ENCODE measurements around the gene PECR. TPM values are rescaled to one million over a fixed set of nuclear protein-coding genes. Genes with fewer than 3 reads are reported as not detected.

PECR gene
- polyA plus RNA-seq (2011; rRNA removed) (5.6 and 9.0 TPM in 2 replicates), polyA minus RNA-seq (2011; rRNA and poly(A)+ RNA removed) (2.3 and 3.6 TPM in 2 replicates)

DNA sequence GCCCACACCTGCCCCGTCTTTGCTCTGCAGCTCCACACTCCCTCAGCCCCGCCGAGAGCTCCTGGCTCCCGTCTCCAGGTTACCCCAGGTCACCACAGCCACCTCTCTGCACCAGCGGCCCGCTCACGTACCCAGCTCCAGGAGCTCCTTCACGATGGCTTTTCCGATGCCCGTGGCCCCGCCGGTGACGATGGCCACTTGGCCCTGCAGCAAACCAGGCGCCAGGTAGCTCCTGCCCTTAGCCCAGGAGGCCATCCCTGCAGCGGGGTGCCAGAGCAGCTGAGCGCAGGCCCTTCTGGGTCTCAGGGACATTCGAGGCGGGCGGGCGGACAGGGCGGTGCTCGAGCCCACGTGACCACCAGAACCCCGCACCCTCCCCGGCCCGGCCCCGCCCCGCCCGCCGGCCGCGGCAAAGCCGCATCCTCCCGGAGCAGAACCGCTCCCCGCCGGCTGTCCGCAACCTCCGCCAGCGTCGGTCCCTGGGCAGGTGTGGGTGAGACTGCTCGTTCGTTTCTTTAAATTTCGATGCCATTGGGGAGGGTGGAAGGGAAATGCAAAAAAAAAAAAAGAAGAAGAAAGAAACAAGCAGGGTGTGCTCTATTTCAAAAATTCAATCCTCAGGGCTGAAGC lies at the start of gene PECR, which contains the start of gene TMEM169:
PECR (minus strand) TSS at position 323 of the 630 bp plus-strand sequence; CDS start at position 255, 68 bp downstream.
TMEM169 (plus strand) TSS at position 433 of the 630 bp plus-strand sequence. CDS start 14,045 bp downstream, outside the sequence.
- no peak for DNase-seq (ENCODE audit: low read depth)
- TF ChIP-seq, protein P1, sequence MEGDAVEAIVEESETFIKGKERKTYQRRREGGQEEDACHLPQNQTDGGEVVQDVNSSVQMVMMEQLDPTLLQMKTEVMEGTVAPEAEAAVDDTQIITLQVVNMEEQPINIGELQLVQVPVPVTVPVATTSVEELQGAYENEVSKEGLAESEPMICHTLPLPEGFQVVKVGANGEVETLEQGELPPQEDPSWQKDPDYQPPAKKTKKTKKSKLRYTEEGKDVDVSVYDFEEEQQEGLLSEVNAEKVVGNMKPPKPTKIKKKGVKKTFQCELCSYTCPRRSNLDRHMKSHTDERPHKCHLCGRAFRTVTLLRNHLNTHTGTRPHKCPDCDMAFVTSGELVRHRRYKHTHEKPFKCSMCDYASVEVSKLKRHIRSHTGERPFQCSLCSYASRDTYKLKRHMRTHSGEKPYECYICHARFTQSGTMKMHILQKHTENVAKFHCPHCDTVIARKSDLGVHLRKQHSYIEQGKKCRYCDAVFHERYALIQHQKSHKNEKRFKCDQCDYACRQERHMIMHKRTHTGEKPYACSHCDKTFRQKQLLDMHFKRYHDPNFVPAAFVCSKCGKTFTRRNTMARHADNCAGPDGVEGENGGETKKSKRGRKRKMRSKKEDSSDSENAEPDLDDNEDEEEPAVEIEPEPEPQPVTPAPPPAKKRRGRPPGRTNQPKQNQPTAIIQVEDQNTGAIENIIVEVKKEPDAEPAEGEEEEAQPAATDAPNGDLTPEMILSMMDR (IDR thresholded peaks at IDR 0.05; ENCODE audit: insufficient read depth, low read depth, low read length): no peak
- no peaks in the 10 kb centered on the region for H3K36me3 ChIP-seq (ENCODE audit: control insufficient read depth, insufficient read depth, low read length)
- CTCF ChIA-PET: interaction anchor here (0.6 to 1.6 kb wide), 2 partner anchors 17 to 49 kb away, joined by 3 to 5 read pairs; no protein-coding TSS in a partner anchor
- POLR2A ChIA-PET: interaction anchor here (0.6 kb wide), 1 partner anchor 255 kb away, joined by 5 read pairs; no protein-coding TSS in a partner anchor
- no peaks in the 10 kb centered on the region for H3K27me3 ChIP-seq (ENCODE audit: control insufficient read depth, insufficient read depth, low read length)
- H3K4me3 ChIP-seq (ENCODE audit: low read depth, low read length): peak within 1 kb of the TSS; percentile 61

DNA sequence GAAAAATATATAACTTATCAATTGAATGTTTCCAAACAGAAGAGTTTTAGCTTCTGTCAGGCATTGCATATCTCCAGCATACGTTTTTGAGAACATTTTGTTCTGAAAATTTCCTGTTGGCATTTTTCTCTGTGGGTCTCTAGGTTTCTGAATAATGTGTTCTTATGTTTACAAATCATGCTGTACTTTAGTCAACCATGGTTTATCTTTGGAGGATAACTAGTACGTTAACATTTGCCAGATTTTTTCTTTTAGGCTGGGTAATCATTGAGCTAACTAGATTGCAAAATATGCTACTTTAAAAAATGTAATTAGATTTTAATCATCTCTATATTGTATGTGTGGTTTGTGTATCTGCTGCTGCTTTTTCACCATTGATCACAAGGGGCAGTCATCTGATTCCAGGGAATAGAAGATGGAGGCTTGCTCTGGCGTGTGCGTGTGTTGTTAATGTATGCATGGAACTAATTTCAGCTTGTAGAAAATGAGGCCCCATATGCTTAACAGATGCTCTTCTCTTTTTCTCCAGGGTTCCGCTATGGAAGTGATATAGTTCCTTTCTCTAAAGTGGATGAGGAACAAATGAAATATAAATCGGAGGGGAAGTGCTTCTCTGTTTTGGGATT lies 48.9 kb upstream of the PECR start:
- TF ChIP-seq, protein P1 (IDR thresholded peaks at IDR 0.05; ENCODE audit: insufficient read depth, low read depth, low read length): peak; percentile 26; the same call in 1 of the 2 replicates
- no peaks in the 10 kb centered on the region for H3K27me3 ChIP-seq (ENCODE audit: control insufficient read depth, insufficient read depth, low read length)
- no peak for DNase-seq (ENCODE audit: low read depth)
- peaks cover 11% of the 10 kb centered on the region for H3K36me3 ChIP-seq (ENCODE audit: control insufficient read depth, insufficient read depth, low read length)
- ChIA-PET POLR2A (no interaction called here), CTCF (interaction anchor here (0.7 to 2.9 kb wide), 3 partner anchors 12 to 18 kb away, joined by 3 to 10 read pairs (median 5); no protein-coding TSS in a partner anchor)
- no peak overlapping the region for H3K4me3 ChIP-seq (ENCODE audit: low read depth, low read length)

DNA sequence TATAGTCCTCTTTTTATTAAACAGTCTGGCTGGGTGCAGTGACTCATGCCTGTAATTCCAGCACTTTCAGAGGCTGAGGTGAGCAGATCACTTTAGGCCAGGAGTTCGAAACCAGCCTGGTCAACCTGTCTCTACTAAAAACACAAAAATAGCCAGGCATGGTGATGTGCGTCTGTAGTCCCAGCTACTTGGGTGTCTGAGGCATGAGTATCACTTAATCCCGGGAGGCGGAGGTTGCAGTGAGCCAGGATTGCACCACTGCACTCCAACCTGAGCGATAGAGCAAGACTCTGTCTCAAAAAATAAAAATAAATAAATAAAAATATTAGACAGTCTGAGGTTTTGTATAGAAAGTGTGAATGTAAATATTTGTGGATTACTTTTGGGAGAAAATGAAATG lies 45.3 kb upstream of the PECR start:
- Histone ChIP-seq H3K27me3 (ENCODE audit: control insufficient read depth, insufficient read depth, low read length) (no peaks in the 10 kb centered on the region), H3K36me3 (ENCODE audit: control insufficient read depth, insufficient read depth, low read length) (peaks cover 10% of the 10 kb centered on the region), H3K4me3 (ENCODE audit: low read depth, low read length) (no peak overlapping the region)
- no peak for DNase-seq (ENCODE audit: low read depth)
- POLR2A ChIA-PET: no interaction called here
- CTCF ChIA-PET: interaction anchor here (0.7 kb wide), 1 partner anchor 33 kb away, joined by 4 read pairs; no protein-coding TSS in a partner anchor
- TF ChIP-seq, protein P1 (IDR thresholded peaks at IDR 0.05; ENCODE audit: insufficient read depth, low read depth, low read length): no peak

DNA sequence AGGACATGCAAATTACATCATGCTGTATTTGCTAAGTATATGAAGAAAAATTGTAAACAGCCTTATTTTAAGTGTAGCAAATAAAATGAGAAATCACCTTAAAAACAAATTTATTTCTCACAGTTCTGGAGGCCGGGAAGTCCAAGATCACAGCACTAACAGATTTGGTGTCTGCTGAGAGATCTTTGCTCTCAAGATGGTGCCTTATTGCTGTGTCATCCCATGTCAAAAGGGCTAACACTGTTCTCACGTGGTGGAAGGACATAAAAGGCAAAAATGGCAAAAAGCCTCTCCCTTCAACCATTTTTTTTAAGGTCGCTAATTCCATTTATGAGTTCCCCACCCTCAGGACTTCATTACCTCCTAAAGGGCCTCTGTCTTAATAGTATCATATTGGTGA lies 39.6 kb upstream of the PECR start:
- ChIA-PET CTCF (interaction anchor here (0.6 kb wide), 1 partner anchor 328 kb away, joined by 3 read pairs; no protein-coding TSS in a partner anchor), POLR2A (no interaction called here)
- no peak for DNase-seq (ENCODE audit: low read depth)
- TF ChIP-seq, protein P1 (IDR thresholded peaks at IDR 0.05; ENCODE audit: insufficient read depth, low read depth, low read length): no peak
- Histone ChIP-seq H3K36me3 (ENCODE audit: control insufficient read depth, insufficient read depth, low read length) (peaks cover 13% of the 10 kb centered on the region), H3K27me3 (ENCODE audit: control insufficient read depth, insufficient read depth, low read length) (no peaks in the 10 kb centered on the region), H3K4me3 (ENCODE audit: low read depth, low read length) (no peak overlapping the region)

DNA sequence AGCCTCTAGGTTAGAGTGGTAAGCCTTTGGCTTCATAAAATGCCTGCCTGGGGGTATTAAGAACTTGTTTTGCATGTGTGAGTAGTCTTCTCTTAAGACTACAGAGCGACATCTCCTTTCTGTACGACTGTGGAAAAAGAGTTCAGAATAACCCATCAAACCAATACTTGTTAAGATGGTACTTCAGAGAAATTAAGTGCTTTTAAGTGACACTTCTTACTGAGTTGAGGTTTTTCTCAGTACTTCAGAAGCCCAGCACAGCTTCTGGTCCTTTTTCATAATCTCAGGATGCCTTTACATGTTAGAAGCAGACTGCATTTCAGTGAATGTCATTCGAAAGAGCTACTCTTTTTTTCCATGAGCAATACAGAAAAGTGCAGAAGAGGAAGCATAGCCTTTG lies 38.4 kb upstream of the PECR start:
- Histone ChIP-seq H3K4me3 (ENCODE audit: low read depth, low read length) (no peak overlapping the region), H3K36me3 (ENCODE audit: control insufficient read depth, insufficient read depth, low read length) (peaks cover 13% of the 10 kb centered on the region), H3K27me3 (ENCODE audit: control insufficient read depth, insufficient read depth, low read length) (no peaks in the 10 kb centered on the region)
- TF ChIP-seq, protein P1 (IDR thresholded peaks at IDR 0.05; ENCODE audit: insufficient read depth, low read depth, low read length): no peak
- DNase-seq (ENCODE audit: low read depth): no peak
- CTCF ChIA-PET: interaction anchor here (0.7 to 1.6 kb wide), 2 partner anchors 10 to 358 kb away, joined by 4 to 5 read pairs; no protein-coding TSS in a partner anchor
- POLR2A ChIA-PET: no interaction called here

Measured in BJ (cell line).